SK-N-DZ (cell line): ENCODE data around the gene ADD3.
"Not testable (repeated sequence)": the region's sequence is repeated elsewhere in the genome, so short reads cannot be mapped to it uniquely, and the experiment has no call there.

Source experiments
- DNase-seq: peaks from one replicate; pipeline ENCODE4 v3.0.0-alpha.2; 2015; ENCODE audit warnings: low spot score

ADD3 gene

GRCh38 chr10:110101464-110102144 is 93.8 kb downstream of the ADD3 start:
- DNase-seq = no peak

GRCh38 chr10:110103921-110104461 is 96.2 kb downstream of the ADD3 start:
- no peak for DNase-seq

DNA sequence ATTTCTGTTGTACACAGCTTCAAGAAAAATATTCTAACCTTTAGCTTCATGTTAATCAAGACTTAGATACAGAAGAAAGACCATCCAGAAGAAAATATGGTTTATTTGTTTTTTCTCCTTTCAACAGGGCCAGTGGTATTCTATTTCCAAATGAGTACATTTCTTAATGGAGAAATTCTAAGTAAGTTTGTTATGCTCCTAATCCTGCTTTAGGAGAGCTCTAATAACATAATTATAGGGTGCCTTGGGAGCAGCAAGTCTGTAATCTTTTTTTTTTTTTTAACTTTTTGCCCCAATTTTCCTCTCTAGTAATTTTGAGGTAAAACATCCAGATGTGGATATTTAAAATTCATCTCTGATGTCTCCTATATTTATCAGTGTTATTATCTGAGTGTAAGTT is 98.1 kb downstream of the ADD3 start:
- DNase-seq = no peak

- DNase-seq = no peak
Observed at GRCh38 chr10:110107430-110107829, 99.6 kb downstream of the ADD3 start.

- no peak for DNase-seq
Observed at GRCh38 chr10:110107887-110108286, 100.1 kb downstream of the ADD3 start.

DNA sequence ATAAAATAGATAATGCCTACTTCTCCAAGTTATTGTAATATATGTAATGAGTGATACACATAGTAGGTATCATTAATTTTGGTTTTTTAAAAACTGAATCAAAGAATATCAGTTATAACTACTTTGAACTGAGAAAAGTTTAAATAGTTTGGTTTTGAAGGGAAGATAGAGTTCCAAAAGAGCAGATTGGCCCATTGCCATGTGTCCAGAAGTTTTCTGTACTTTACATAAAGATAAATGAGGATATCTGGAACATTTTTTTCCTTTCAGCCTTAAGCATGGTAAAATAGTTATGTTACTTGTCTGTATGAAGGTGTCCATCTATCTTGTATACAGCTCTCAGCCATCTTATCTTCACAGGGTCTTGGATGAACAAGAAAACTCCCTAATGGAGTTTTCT is 101.7 kb downstream of the ADD3 start:
- no peak for DNase-seq

- DNase-seq = no peak
Observed at GRCh38 chr10:110110338-110110737, 102.6 kb downstream of the ADD3 start.

- DNase-seq = no peak
Observed at GRCh38 chr10:110113670-110114337, 106.0 kb downstream of the ADD3 start.

DNA sequence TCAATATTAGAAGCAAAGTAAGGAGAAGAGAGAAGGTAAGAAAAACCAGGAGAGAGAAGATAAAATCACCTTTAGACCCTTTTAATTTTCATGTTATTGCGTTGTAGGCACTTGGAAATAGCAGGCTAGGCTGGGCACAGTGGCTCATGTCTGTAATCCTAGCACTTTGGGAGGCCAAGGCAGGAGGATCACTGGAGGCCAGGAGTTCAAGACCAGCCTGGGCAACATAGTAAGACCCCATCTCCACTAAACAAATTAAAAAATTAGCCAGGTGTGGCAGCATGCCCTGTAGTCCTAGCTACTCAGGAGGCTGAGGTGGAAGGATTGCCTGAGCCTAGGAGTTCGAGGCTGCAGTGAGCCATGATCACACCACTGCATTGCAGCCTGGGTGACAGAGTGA is 106.9 kb downstream of the ADD3 start:
- not testable (repeated sequence) for DNase-seq

DNA sequence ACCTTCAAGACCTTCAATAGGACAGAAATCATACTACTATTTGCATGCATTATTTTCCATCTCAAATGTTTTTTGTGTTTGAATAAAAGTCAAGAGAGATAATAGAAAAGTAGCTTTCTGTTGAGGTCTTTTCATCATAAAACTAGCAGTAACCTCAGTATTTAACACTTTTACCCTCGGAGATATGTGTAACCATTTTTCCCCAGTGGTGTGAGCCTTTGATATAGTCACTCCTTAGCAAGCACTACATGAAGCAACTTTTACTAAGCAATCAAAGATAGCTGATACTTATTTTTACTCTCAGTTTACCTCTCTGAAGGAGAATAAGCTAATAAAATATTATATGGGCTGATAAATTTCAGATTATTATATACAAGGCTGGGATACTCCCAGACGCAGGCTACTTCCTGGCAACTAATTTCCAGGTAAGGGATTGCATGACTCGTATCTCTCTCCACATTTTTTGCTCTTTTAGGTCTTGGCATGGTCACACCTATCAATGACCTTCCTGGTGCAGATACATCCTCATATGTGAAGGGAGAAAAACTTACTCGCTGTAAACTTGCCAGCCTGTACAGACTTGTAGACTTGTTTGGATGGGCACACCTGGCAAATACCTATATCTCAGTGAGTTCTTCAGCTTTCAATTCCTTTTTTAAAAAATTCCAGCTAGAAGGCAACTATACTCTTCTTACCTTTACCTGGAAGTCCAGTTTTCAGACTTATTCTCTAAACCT is 108.2 kb downstream of the ADD3 start:
- no peak for DNase-seq

- no peak for DNase-seq
Observed at GRCh38 chr10:110118891-110119621, 111.3 kb downstream of the ADD3 start.

DNA sequence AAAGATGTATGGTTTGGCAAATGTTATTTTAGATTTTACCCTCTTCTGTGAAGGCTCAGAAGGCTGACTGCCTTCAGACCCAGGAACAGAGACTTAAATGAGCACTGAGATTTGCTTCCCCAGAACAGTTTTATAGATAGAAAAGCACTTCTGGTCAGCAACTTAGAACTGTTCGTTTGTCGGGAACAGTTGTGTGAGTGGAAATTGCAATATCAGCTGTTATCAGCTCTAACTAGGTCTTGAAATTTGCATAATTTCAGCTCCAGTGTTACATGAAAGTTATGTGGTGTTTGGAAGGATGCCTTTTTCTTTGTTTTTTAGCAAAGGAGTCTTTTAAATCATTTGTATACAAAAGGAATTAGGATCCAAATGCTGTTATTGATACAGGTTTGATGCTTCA is 115.8 kb downstream of the ADD3 start:
- DNase-seq = no peak

DNA sequence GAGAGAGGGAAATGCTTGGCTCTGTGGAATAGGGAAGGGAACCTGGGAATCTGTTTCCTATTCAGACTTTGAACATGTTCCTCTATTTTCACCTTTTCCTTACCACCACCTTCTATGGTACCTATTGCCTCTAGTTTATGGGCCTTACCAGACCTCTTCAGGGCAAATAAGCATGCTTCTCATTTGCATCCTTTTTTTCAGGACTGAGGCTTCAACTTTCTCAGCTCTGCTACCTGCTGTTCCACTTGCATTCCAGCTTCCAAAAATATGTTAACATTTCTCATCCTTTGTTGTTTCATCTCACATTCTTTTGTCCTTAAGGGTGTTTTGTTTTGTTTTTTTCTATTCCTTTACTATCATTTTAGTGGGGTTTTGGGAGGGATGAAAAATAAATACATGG is 121.7 kb downstream of the ADD3 start:
- DNase-seq = no peak

DNA sequence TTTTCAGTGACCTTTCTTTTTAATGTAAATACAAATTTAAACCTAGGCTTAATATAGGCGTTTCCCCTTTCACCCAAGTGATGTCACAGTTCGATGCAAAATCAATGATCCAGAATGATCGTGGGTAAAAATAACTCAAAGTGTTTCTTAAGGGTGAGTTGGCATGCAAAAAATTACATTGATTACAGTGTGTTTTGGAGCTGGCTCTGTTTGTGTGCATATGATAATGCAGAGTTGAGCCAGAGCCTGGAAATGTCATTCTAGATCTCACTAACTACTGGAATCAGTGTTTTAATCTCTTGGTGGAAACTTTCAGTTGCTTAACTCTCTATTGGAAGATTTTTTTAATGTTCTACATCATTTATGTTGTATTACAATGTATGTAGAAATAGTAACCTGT is 127.1 kb downstream of the ADD3 start:
- DNase-seq = no peak

DNA sequence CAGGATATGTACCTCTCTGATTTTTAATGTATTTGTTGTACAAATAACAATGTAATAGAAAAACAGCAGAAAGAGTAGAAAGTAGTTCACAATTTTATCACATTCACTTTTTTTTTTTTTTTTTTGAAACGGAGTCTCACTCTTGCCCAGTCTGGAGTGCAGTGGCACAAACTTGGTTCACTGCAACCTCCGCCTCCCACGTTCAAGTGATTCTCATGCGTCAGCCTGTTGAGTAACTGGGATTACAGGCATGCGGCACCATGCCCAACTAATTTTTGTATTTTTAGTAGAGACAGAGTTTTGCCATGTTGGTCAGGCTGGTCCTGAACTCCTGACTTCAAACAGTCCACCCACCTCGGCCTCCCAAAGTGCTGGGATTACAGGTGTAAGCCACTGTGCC is 128.1 kb downstream of the ADD3 start:
- DNase-seq = not testable (repeated sequence)

DNA sequence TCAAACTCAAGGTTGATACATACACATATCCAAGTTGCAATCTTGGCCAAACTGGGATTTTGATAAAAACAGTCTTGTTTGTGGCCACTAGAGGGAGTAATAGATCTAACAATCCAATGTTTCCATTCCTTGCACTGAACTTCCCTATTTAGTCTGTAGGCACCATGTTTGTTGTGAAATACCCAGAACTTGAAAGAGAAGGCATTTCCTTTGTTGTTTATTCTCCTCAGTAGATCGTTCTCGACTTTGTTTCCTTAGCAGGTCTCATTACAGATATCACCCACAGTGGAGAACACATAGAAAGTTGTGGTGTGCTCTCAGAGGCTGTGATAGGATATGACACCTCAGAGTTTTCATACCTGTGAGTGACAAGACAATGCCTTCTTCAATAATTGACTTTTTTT is 129.4 kb downstream of the ADD3 start:
- peak; percentile 61 for DNase-seq

- peak; percentile 61 for DNase-seq
Observed at GRCh38 chr10:110138197-110138812, 130.5 kb downstream of the ADD3 start.

DNA sequence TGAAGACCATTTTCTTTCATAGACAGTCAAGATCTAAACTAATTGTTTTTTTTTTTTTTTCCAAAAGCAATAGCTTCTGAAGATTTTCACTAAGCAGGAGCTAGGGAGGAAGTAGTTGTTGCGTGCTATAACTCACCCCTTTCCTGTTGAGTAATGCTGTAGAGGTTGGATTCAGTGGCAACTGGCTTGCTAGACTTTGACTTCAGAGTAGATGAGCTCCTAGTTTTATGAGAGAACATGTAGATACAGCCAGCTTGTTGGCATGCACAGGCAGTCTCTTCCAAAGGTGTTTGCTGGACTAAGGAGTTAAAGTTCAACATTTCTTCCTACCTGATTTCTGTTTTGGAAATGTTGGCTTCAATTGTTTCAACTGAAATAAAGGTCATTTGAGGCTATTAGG is 133.4 kb downstream of the ADD3 start:
- DNase-seq = no peak

DNA sequence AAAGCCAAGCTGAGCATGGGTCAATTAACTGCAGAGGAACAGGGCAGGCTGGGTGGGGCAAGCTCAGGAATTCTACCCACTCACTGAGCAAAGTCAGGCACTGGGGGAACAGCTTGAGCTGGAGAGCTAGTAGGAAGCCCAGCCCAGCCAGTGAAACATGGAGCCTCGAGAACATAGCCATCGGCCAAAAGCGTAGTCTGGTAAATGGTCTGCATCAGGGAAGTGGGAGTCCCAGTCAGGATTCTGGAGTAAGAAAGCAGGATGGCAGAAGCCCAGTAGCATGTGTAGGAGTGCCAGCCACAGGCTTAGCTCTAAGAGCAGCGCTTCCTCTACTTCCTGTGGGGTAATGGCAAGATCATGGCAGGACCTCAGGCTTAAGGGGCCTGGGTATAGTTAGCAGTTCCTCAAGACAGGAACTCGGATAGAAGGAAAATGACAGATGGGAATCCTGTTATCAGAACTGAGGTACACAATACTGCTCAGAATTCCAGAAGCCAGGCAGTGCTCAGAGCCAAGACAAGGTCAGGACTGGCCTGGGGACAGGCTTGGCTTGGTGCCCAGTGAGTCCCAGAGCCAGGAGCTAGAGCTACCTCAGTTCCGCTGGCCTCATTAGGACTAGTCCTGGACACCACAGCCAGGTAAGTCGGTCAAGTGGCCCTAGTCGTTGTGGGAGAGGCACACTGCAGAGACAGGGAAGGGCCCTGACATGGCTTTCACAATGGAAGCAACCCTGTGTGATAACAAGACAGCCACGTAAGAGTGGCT is 134.3 kb downstream of the ADD3 start:
- DNase-seq = no peak

DNA sequence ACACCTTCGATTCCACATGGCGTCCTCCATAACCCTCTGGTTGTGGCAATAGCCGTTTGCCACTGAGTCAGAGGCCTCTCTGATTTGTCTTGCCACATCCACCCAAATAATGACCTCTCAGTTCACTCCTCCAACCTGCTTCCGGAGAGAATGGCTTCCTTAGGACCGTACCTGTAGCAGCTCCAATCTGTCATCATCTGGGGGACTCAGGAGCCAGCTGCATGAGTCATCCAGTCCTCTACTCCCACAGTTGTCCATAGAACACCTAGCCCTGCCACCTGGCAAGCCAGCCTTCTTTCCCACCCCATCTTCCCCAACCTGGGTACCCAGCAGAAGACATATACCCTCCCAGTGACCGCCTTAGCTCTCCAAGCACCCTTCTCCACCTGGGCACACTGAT is 135.2 kb downstream of the ADD3 start:
- DNase-seq = no peak

DNA sequence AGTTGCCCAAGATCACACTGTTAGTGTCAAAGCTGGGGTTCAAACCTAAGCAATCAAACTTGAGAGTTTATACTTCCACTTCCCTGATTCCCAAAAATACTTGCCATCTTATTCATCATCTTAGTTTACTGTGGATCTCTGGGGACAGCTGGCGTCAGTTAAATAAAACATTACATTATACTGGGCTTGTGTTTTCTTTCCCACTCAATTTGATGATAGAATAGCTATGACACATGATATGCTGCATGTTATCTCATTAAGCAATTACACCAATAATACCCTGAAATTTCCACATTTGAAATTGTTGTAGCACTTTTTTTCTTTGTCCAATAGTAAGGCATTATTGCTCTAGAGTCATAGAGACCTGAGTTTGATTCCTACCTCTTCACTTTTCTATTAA is 136.7 kb downstream of the ADD3 start:
- DNase-seq = no peak
